Right lobe of liver (tissue), 4 donors: ENCODE measurements around the gene AHR.

Experiments used
- POLR2A ChIP-seq: fragments of 450-650 bp; IDR thresholded peaks from one replicate; pipeline ENCODE4 v1.6.1; 2017; ENCODE audit warnings: antibody characterized with exemption, mild to moderate bottlenecking
- TF ChIP-seq, protein P1 (sequence below), 4 donors: fragments of 200-600 bp in 3 of 4; fragments of 450-650 bp in 1 of 4; IDR thresholded peaks; one replicate each; pipeline versions ENCODE4 v1.5.1 to v1.8.0; 2016 to 2022; ENCODE audit warnings: antibody characterized with exemption in 4 of 4, mild to moderate bottlenecking in 2 of 4
- donor health status: DM: no; HTN: no; CAD: no.
- donor health status: DM: no; HTN: no; CAD: no.
- donor health status: DM: no; HTN: yes; CAD: no.

DNA sequence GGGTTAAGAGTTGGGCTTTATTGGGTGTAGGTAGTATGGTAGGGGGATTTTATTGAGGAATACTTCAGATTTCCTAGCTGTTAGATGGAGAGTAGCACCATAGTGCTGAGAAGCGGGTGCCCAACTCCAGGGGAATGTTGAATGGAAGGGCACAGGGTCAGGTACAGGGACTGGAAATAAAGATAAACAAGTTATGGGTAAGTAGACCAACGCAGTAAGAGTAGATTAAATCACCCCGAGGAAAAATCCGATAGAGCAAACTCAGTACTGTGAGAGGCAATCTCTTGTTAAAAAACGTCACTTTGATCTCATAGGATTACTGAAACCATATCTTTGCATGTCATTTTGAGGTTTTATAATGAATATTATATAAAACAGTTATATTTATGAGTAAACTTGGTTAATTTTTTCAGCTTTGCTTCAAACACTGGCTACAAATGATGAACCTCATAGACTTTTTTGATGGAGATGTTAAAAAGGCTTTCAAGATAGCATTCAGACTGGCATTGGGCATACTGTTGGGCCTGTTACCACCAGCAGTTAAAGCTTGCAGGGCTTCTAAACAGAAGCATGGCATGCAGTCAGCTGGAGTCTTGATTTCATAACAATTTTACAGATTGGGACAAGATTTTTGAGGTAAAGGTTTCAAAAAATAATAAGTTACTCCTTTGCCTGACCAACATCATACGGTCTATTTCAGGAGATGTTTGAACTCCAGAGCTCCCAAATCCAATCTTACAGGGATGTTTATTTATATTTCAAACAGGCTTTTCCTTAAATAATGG lies 7.1 kb downstream of the AHR start:
- TF ChIP-seq, protein P1, sequence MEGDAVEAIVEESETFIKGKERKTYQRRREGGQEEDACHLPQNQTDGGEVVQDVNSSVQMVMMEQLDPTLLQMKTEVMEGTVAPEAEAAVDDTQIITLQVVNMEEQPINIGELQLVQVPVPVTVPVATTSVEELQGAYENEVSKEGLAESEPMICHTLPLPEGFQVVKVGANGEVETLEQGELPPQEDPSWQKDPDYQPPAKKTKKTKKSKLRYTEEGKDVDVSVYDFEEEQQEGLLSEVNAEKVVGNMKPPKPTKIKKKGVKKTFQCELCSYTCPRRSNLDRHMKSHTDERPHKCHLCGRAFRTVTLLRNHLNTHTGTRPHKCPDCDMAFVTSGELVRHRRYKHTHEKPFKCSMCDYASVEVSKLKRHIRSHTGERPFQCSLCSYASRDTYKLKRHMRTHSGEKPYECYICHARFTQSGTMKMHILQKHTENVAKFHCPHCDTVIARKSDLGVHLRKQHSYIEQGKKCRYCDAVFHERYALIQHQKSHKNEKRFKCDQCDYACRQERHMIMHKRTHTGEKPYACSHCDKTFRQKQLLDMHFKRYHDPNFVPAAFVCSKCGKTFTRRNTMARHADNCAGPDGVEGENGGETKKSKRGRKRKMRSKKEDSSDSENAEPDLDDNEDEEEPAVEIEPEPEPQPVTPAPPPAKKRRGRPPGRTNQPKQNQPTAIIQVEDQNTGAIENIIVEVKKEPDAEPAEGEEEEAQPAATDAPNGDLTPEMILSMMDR (IDR thresholded peaks at IDR 0.05), result no peak
- TF ChIP-seq POLR2A, result no peak
